NCI-H146 treated with DMSO at 0.1 percent for 48 hours (cell line): ENCODE results near the gene LRIG3.
A peak's percentile ranks its signal among the peaks of the same experiment; 100 is the strongest.
"Not testable (repeated sequence)": the region's sequence is repeated elsewhere in the genome, so short reads cannot be mapped to it uniquely, and the experiment has no call there.

Experiments used
- DNase-seq: peaks from one replicate; lab custom pipeline; 2025; ENCODE audit not compliant: unreplicated experiment; lab: John Stamatoyannopoulos, UW

The LRIG3 gene

GRCh38 chr12:58905422-58905821, 14.9 kb downstream of the LRIG3 start:
- no peak for DNase-seq

DNA sequence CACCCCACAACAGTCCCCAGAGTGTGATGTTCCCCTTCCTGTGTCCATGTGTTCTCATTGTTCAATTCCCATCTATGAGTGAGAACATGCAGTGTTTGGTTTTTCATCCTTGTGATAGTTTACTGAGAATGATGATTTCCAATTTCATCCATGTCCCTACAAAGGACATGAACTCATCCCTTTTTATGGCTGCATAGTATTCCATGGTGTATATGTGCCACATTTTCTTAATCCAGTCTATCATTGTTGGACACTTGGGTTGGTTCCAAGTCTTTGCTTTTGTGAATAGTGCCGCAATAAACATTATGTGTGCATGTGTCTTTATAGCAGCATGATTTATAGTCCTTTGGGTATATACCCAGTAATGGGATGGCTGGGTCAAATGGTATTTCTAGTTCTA, 17.6 kb downstream of the LRIG3 start:
- DNase-seq: not testable (repeated sequence)

DNA sequence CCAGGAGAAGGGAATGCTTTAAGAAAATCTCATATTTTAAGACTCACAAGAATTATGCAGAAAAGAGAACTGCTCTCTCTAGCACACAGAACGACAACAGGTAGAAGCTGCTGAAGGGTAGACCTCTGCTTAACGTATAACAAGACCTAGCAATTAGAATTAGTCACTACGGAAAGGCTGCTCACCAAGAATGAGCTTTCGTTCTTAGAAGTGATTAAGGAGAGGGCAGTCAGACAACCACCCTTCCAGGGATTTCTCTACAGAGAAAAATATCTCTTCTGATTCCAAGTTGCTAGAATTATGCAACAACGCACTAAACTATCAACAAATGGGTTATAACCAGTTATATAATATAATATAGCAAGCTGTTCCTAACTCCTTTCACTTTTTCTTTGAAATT, 18.6 kb downstream of the LRIG3 start:
- no peak for DNase-seq

- DNase-seq: no peak
These were observed 22.3 kb downstream of the LRIG3 start for GRCh38 chr12:58897969-58898368.

- DNase-seq: peak; percentile 17
These were observed 24.0 kb downstream of the LRIG3 start for GRCh38 chr12:58896278-58896677.

DNA sequence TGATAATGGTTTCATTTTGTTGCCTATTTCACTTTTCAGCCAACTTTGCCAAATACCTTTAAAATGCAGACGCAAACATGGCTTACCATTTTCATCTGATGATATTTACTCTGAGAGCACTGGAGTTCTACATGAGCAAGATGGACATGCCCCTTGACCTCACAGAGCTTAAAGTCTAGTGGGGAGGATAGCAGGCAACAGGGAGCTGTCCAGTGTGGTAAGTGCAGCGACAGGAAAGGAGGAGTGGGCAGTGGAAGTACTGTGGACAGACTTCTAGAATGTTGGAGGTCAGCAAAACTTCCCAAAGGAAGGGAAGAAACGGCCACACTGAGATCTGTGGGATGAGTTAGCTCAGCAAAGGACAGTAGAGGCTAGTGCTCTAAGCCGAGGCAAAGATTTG, 25.3 kb downstream of the LRIG3 start:
- no peak for DNase-seq

GRCh38 chr12:58894040-58894439, 26.3 kb downstream of the LRIG3 start:
- no peak for DNase-seq

DNA sequence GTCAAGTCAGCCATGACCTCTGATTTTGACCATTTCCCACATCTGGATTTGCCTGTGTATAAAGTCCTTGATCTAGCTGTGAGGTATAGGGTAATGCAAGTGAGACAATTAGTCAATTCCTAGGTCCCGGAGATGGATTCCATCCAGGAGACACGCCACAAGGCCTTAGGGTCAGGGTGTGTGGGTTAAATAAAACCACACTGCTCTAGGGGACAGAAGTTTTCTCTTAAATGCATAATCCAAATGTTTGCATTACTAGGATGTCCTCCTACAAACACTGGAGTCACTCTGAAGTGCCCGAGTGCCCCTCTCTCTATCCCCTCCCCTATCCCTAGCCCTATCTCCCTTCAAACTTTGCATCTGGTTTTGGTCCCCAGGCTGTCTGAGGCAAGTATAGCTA, 26.8 kb downstream of the LRIG3 start:
- DNase-seq: no peak

- DNase-seq: no peak
These were observed 30.7 kb downstream of the LRIG3 start for GRCh38 chr12:58889557-58889956.

GRCh38 chr12:58888131-58888783, 32.0 kb downstream of the LRIG3 start:
- DNase-seq: no peak

- no peak for DNase-seq
These were observed 33.2 kb downstream of the LRIG3 start for GRCh38 chr12:58887068-58887467.

DNA sequence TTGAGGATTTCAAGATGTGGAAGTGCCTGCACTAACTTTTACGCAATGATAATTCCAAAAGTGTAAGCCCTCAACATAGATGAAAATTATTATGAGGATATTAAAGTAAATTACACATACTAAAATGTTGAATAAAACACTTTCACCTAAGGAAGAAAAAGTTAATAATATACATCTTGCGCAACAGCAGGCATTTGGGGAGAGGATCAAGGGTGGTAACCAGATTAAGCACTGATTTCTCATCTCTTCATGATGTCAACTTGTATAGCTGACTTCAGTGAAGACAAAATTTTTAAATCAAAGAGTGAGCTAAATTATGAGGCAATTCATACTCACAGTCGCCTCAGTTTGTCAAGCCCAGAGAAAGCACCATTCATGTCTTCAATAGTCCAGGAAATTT, 33.8 kb downstream of the LRIG3 start:
- no peak for DNase-seq

DNA sequence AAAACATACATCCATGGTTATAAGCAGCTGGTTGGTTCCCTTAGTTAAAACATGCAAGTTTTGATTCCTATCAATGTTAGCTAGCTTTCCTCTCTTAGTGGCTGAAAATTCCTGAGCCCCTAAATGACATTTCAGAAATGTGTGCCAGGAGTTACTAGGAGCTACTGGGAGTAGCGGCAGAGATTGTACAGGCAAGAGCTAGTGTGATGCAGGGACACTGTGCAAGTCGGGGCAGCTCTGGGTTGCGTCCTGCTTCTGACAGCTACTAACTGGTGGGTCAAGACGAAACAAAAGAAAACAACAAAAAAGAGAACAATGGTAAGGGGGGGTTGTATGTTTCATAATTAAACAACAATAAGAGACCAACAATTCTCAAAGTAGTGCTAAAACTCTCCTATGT, 35.4 kb downstream of the LRIG3 start:
- DNase-seq: no peak

DNA sequence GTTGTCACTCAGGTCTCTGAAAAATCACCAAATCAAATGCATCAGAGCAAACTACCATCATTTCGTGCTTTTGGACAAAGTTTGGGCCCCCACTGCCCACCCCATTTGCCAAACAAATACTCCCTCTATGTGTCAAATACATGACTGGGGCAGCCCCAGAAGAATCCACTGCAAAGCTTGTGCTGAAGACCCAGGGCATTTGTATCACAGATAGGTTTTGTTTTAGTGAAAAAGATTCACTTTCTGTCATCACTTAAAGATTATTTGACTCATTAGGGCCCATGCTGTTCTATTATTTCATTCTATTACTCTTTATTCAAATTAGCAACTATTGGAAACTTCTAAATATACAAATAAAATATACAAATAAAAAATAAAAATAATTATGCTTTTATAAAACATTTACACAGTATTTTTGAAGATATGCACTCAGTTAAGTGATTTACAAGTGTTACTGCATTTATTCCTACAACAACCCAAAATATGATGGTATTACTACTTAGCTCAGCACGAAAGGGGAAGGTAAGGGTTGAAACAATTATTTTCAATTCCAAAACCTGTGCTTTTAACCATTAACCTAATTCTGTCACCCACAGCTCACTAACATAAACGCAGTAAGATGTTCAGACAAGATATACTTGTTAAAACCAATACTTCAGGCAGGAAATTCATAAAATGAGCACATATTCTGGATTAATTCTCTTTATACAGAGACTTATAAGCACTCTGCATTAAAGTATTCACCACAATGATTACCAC, 36.5 kb downstream of the LRIG3 start:
- DNase-seq: no peak

DNA sequence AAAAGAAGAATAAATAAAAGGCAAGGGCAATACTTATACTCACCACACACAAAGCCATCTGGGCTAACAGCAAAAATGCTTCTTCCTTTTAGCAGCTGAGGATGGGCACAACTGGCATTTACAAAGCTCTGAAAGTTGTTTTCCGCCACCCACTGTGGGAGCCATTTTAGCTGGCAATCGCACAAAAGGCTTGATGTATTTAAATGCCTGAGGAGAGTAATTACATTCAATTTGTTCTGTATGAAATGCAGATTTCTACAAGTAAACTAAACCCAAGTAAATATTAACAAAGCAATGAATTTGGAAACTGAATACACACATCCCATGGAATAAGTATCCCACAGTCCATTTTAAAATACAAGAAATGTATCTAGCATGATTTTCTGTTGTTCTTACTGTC, 37.5 kb downstream of the LRIG3 start:
- DNase-seq: peak; percentile 95

- no peak for DNase-seq
These were observed 38.5 kb downstream of the LRIG3 start for GRCh38 chr12:58881816-58882215.

DNA sequence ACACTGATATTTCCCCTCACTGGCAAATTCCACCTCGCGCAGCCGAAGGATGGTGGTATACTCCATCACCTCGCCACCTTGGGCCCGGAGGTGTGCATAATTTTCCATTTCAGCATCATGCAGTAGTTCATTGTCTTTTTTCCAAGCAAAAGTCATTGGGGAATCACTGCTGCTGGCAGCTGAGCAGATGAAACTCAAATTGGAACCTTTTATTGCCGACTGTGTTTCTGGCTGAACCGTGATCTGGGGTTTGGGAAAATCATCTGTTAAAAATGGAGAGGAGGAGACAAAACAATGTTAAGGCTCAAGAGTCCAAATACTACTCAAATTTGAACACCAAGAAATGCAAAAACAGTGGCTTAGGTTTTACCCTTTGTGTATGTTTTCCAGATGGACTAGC, 39.7 kb downstream of the LRIG3 start:
- no peak for DNase-seq

DNA sequence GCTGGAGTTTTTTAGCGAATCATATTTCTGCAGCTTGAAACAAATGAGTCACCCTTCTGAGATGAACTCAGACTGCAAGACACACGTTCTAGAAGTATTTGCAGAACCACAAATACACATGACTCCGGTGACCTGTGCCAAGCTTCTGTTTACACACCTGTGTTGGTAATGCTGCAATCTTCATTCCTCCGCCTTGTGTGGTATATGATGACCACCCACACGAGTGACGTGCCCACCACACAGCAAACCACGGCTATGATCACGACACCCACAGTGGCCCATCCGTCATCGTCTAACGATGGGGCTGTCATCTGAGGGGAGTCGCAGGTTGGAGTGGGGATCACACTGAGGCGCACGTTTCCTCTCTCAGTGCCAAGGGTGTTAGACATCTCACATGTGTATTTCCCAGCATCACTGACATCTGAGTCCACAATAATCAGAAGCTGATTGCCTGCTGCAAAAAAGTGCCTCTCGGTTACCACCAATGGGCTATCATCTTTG, 43.0 kb downstream of the LRIG3 start:
- DNase-seq: no peak

DNA sequence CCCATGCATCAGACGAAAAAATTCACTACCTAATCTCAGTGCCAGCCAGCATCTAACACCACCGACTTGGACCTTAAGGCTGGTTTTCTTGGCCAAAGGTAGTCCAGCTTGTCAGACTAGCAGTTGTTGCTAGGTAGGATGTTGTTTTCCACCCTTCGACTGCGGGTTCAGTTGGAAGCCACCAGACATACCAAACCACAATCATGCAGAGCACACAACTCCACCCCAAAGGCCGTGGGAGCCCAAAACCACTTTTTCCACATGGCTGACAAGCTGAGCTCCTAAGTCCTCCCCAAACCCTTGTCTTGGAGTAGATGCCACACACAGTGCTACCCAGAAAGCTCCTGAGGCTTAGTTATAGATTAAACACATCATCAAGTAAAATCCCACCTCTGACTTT, 46.8 kb downstream of the LRIG3 start:
- no peak for DNase-seq

GRCh38 chr12:58871556-58871955, 48.7 kb downstream of the LRIG3 start:
- no peak for DNase-seq

GRCh38 chr12:58870595-58870994, 49.7 kb downstream of the LRIG3 start:
- no peak for DNase-seq

DNA sequence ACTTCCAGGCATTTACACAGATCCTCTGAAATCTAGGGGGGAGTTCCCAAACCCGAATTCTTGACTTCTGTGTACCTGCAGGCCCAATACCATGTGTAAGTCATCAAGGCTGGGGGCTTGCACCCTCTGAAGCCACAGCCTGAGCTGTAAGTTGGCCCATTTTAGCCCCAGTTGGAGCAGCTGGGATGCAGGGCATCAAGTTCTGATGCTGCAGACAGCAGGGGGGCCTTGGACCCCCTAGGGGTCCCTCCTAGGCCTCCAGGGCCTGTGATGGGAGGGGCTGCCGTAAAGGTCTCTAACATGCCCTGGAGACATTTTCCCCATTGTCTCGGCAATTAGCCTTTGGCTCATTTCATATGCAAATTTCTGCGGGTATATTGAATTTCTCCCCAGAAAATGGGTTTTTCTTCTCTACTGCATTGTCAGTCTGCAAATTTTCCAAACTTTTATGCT, 59.5 kb downstream of the LRIG3 start:
- DNase-seq: peak; percentile 47
